Panc1 (cell line): ENCODE results near the gene SIK3.

Source experiments
- POLR2AphosphoS5 ChIP-seq: IDR thresholded peaks from 2 replicates; pipeline ENCODE4 v1.6.1; 2012; ENCODE audit warnings: mild to moderate bottlenecking, low read depth, low read length, moderate library complexity
- TF ChIP-seq, protein P1 (sequence below): fragments of 450-650 bp; IDR thresholded peaks from 2 replicates; pipeline ENCODE4 v1.5.1; 2017; ENCODE audit warnings: mild to moderate bottlenecking

DNA sequence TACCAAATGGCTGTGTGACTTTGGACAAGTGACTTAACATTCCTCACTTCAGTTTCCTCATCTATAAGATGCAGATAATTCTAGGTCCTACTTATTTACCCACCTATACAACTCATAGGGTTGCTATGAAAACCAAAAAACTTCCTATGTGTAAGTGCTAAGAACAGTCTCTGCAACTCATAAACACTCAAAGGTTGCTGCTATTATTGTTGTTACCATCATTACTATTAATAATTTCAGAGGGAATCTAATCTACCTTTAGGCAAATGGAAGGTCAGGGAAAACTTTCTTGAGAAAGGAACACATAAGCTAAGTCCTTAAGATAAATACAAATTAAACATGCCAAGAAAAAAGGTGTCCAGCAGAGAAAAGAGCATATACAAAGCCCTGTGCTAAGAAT lies 40.5 kb downstream of the SIK3 start:
- no peak for TF ChIP-seq POLR2AphosphoS5
- TF ChIP-seq, protein P1, sequence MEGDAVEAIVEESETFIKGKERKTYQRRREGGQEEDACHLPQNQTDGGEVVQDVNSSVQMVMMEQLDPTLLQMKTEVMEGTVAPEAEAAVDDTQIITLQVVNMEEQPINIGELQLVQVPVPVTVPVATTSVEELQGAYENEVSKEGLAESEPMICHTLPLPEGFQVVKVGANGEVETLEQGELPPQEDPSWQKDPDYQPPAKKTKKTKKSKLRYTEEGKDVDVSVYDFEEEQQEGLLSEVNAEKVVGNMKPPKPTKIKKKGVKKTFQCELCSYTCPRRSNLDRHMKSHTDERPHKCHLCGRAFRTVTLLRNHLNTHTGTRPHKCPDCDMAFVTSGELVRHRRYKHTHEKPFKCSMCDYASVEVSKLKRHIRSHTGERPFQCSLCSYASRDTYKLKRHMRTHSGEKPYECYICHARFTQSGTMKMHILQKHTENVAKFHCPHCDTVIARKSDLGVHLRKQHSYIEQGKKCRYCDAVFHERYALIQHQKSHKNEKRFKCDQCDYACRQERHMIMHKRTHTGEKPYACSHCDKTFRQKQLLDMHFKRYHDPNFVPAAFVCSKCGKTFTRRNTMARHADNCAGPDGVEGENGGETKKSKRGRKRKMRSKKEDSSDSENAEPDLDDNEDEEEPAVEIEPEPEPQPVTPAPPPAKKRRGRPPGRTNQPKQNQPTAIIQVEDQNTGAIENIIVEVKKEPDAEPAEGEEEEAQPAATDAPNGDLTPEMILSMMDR = no peak
